ENCODE data around the gene TNXB.

DNA sequence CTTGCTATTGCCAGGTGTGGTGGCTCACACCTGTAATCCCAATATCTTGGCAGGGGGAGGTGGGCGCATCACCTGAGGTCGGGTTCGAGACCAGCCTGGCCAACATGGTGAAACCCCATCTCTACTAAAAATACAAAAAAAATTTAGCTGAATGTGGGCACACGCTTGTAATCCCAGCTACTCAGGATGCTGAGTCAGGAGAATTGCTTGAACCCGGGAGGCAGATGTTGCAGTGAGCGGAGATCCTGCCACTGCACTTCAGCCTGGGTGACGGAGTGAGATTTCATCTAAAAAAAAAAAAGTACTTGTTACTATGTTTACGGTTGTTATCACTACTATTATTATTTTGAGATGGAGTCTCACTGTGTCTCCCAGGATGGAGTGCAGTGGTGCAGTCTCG, 47.8 kb upstream of the TNXB start:
- TF ChIP-seq ZNF331 (CRISPR knock-in tag; IDR thresholded peaks at IDR 0.05; ENCODE audit: low read depth) = no peak
- TF ChIP-seq EZH2phosphoT487 (IDR thresholded peaks at IDR 0.05; ENCODE audit: unreplicated experiment) = no peak
- TF ChIP-seq EZH2 (IDR thresholded peaks at IDR 0.05; ENCODE audit: low read depth, unreplicated experiment) = no peak
- TF ChIP-seq, protein P1, sequence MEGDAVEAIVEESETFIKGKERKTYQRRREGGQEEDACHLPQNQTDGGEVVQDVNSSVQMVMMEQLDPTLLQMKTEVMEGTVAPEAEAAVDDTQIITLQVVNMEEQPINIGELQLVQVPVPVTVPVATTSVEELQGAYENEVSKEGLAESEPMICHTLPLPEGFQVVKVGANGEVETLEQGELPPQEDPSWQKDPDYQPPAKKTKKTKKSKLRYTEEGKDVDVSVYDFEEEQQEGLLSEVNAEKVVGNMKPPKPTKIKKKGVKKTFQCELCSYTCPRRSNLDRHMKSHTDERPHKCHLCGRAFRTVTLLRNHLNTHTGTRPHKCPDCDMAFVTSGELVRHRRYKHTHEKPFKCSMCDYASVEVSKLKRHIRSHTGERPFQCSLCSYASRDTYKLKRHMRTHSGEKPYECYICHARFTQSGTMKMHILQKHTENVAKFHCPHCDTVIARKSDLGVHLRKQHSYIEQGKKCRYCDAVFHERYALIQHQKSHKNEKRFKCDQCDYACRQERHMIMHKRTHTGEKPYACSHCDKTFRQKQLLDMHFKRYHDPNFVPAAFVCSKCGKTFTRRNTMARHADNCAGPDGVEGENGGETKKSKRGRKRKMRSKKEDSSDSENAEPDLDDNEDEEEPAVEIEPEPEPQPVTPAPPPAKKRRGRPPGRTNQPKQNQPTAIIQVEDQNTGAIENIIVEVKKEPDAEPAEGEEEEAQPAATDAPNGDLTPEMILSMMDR (conservative IDR thresholded peaks at IDR 0.05; ENCODE audit: low read depth in 2 of 2) = no peak
- TF ChIP-seq CREB1 (CRISPR knock-in tag; IDR thresholded peaks at IDR 0.05; ENCODE audit: low read depth) = no peak
- no peak for TF ChIP-seq POLR2AphosphoS5 (IDR thresholded peaks at IDR 0.05; ENCODE audit: low read depth)
- TF ChIP-seq, protein P2, sequence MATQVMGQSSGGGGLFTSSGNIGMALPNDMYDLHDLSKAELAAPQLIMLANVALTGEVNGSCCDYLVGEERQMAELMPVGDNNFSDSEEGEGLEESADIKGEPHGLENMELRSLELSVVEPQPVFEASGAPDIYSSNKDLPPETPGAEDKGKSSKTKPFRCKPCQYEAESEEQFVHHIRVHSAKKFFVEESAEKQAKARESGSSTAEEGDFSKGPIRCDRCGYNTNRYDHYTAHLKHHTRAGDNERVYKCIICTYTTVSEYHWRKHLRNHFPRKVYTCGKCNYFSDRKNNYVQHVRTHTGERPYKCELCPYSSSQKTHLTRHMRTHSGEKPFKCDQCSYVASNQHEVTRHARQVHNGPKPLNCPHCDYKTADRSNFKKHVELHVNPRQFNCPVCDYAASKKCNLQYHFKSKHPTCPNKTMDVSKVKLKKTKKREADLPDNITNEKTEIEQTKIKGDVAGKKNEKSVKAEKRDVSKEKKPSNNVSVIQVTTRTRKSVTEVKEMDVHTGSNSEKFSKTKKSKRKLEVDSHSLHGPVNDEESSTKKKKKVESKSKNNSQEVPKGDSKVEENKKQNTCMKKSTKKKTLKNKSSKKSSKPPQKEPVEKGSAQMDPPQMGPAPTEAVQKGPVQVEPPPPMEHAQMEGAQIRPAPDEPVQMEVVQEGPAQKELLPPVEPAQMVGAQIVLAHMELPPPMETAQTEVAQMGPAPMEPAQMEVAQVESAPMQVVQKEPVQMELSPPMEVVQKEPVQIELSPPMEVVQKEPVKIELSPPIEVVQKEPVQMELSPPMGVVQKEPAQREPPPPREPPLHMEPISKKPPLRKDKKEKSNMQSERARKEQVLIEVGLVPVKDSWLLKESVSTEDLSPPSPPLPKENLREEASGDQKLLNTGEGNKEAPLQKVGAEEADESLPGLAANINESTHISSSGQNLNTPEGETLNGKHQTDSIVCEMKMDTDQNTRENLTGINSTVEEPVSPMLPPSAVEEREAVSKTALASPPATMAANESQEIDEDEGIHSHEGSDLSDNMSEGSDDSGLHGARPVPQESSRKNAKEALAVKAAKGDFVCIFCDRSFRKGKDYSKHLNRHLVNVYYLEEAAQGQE (IDR thresholded peaks at IDR 0.05; ENCODE audit: unreplicated experiment) = no peak
